Ascending aorta (tissue), 2 donors: ENCODE measurements around the gene CDK5R1. TPM values are rescaled to one million over a fixed set of nuclear protein-coding genes. Genes with fewer than 3 reads are reported as not detected.
"Not testable (repeated sequence)": the region's sequence is repeated elsewhere in the genome, so short reads cannot be mapped to it uniquely, and the experiment has no call there.

Source experiments
- DNase-seq, 2 donors: peaks; one replicate each; pipeline ENCODE4 v3.0.0-alpha.2; 2019; ENCODE audit warnings: low spot score in 2 of 2
- H3K27ac ChIP-seq, 2 donors: fragments of 200-600 bp; sonication (generic); one replicate each; pipeline ENCODE4 v1.5.1; 2016 to 2017; ENCODE audit warnings: mild to moderate bottlenecking in 1 of 2
- H3K27me3 ChIP-seq: fragments of 200-600 bp; sonication (generic); one replicate; pipeline ENCODE4 v1.5.1; 2017
- H3K36me3 ChIP-seq, 2 donors: fragments of 200-600 bp; sonication (generic); one replicate each; pipeline ENCODE4 v1.5.1; 2016
- H3K4me1 ChIP-seq, 2 donors: fragments of 200-600 bp; sonication (generic); one replicate each; pipeline ENCODE4 v1.5.1; 2016 to 2017; ENCODE audit warnings: mild to moderate bottlenecking in 1 of 2
- H3K4me3 ChIP-seq, 2 donors: fragments of 200-600 bp; sonication (generic); one replicate each; pipeline ENCODE4 v1.5.1; 2016 to 2017; ENCODE audit warnings: mild to moderate bottlenecking in 1 of 2
- H3K9me3 ChIP-seq, 2 donors: fragments of 200-600 bp; sonication (generic); one replicate each; pipeline ENCODE4 v1.5.1; 2016
- CTCF ChIP-seq, 3 experiments: fragments of 200-600 bp in 2 of 3; fragments of 450-650 bp in 1 of 3; sonication (generic) in 2 of 3; IDR thresholded peaks; one replicate each; pipeline ENCODE4 v1.5.1; 2016 to 2019; ENCODE audit warnings: antibody characterized with exemption in 3 of 3, mild to moderate bottlenecking in 1 of 3, moderate library complexity in 1 of 3
- intact Hi-C: fragments of 100-400 bp; cut with DNase I; formaldehyde crosslinking; loops from one replicate; pipeline ENCODE4 v1.15.1; 2023
- total RNA-seq: library from RNA; depleted of rRNA; stranded (reverse); fragments of >200 nt; gene quantifications from one replicate; pipeline ENCODE4 v1.1.0, GENCODE V29; 2016

The CDK5R1 gene
- total RNA-seq, 1 donor from 2014 or later = not detected

- no peaks in the 10 kb centered on the region for H3K9me3 ChIP-seq
- intact Hi-C loops = no loop called here
- TF ChIP-seq CTCF (IDR thresholded peaks at IDR 0.05) = no peak
- no peaks in the 10 kb centered on the region for H3K27me3 ChIP-seq
- no peak overlapping the region for H3K27ac ChIP-seq
- H3K4me3 ChIP-seq = no peak overlapping the region
- peaks cover 4 to 9% of the 10 kb centered on the region in 2 donors for H3K36me3 ChIP-seq
- H3K4me1 ChIP-seq = peaks cover 0 to 10% of the 10 kb centered on the region in 2 donors
- DNase-seq = no peak
Measured at GRCh38 chr17:32523827-32524552, 37.2 kb downstream of the CDK5R1 start.

- H3K4me1 ChIP-seq, intact Hi-C loops, H3K4me3 ChIP-seq, H3K27ac ChIP-seq, H3K9me3 ChIP-seq, H3K27me3 ChIP-seq, DNase-seq: not testable (repeated sequence)
- peaks cover 4 to 13% of the 10 kb centered on the region in 2 donors for H3K36me3 ChIP-seq
Measured at GRCh38 chr17:32524553-32524880, 37.7 kb downstream of the CDK5R1 start.

GRCh38 chr17:32525122-32525521 lies 38.3 kb downstream of the CDK5R1 start:
- H3K4me1 ChIP-seq = peaks cover 0 to 3% of the 10 kb centered on the region in 2 donors
- H3K27me3 ChIP-seq = no peaks in the 10 kb centered on the region
- TF ChIP-seq CTCF (IDR thresholded peaks at IDR 0.05) = no peak
- H3K4me3 ChIP-seq = no peak overlapping the region
- no peak for DNase-seq
- intact Hi-C loops = no loop called here
- H3K9me3 ChIP-seq = no peaks in the 10 kb centered on the region
- H3K27ac ChIP-seq = no peak overlapping the region
- H3K36me3 ChIP-seq = peaks cover 4 to 15% of the 10 kb centered on the region in 2 donors

GRCh38 chr17:32527146-32527545 lies 40.4 kb downstream of the CDK5R1 start:
- no peaks in the 10 kb centered on the region for H3K4me1 ChIP-seq
- DNase-seq = no peak
- no peak for TF ChIP-seq CTCF (IDR thresholded peaks at IDR 0.05)
- no peak overlapping the region for H3K27ac ChIP-seq
- H3K4me3 ChIP-seq = no peak overlapping the region
- no peaks in the 10 kb centered on the region for H3K9me3 ChIP-seq
- peaks cover 4 to 15% of the 10 kb centered on the region in 2 donors for H3K36me3 ChIP-seq
- intact Hi-C loops = no loop called here
- H3K27me3 ChIP-seq = no peaks in the 10 kb centered on the region

GRCh38 chr17:32528825-32529224 lies 42.0 kb downstream of the CDK5R1 start:
- intact Hi-C loops = no loop called here

More at GRCh38 chr17:32528825-32529224, 42.0 kb downstream of the CDK5R1 start:
- Histone ChIP-seq H3K36me3 (peaks cover 4 to 15% of the 10 kb centered on the region in 2 donors), H3K27ac (no peak overlapping the region), H3K27me3 (no peaks in the 10 kb centered on the region), H3K9me3 (no peaks in the 10 kb centered on the region), H3K4me1 (no peaks in the 10 kb centered on the region), H3K4me3 (no peak overlapping the region)
- no peak for TF ChIP-seq CTCF (IDR thresholded peaks at IDR 0.05)
- DNase-seq = no peak
